Measurements from ENCODE around the gene HOOK2. TPM values are rescaled to one million over a fixed set of nuclear protein-coding genes. Genes with fewer than 3 reads are reported as not detected.

Gene HOOK2
- total RNA-seq, 1 experiment from 2014 or later, result 96.3 TPM

- BruUV-seq (replicated peaks), result no TSS peak
- Histone ChIP-seq H3K36me3 (ENCODE audit: control insufficient read depth in 1 of 2, insufficient read depth in 2 of 2, low read length in 2 of 2) (peaks cover 14 to 20% of the 10 kb centered on the region in 2 experiments), H3K4me3 (replicated peaks in 1 of 2; ENCODE audit: low read depth in 1 of 2, low read length in 2 of 2) (no peak overlapping the region), H3K27me3 (ENCODE audit: insufficient read depth, low read length) (no peaks in the 10 kb centered on the region), H3K9me2 (ENCODE audit: insufficient read depth) (no peaks in the 10 kb centered on the region), H3K27ac (ENCODE audit: low read depth, low read length) (no peak overlapping the region), H3K9me3 (ENCODE audit: control insufficient read depth in 1 of 2, insufficient read depth in 1 of 2, low read depth in 1 of 2, low read length in 2 of 2) (no peaks in the 10 kb centered on the region), H4K20me1 (ENCODE audit: insufficient read depth) (no peaks in the 10 kb centered on the region), H3K4me2 (ENCODE audit: low read length) (no peak overlapping the region), H2AFZ (ENCODE audit: low read depth, low read length, poor library complexity, severe bottlenecking) (no peak overlapping the region), H3K79me2 (ENCODE audit: insufficient read depth, low read length) (no peaks in the 10 kb centered on the region), H3K4me1 (ENCODE audit: control insufficient read depth in 1 of 2, insufficient read depth in 2 of 2, low read length in 2 of 2) (peaks cover 5 to 16% of the 10 kb centered on the region in 2 experiments; a peak in 3 of 4 replicates), H3K9ac (ENCODE audit: low read length) (no peak overlapping the region)
- DNase-seq (ENCODE audit: low read depth, low spot score), result no peak
- POLR2A ChIA-PET, result interaction anchor here (5.4 kb wide), 1 partner anchor 27 kb away, joined by 98 read pairs; the partner anchor contains the start of gene JUNB
- CTCF ChIA-PET, result interaction anchor here (1.2 to 4.5 kb wide), 5 partner anchors 9 to 80 kb away, joined by 4 to 123 read pairs (median 47); partner anchors contain the start of gene HOOK2
- intact Hi-C loops (cut with micrococcal nuclease), result no loop called here
- RAD21 ChIA-PET (ENCODE audit: low non-redundant PET in 1 of 2, low total read pairs in 2 of 2, uncharacterized antibody in 2 of 2, unreplicated experiment in 2 of 2), result interaction anchor here in 1 of 2 experiments (1.7 kb wide), 1 partner anchor 10 kb away, joined by 3 read pairs; no protein-coding TSS in a partner anchor
- ATAC-seq, result no peak
- no peak for TF ChIP-seq SP1 (IDR thresholded peaks at IDR 0.05; ENCODE audit: low read depth)
- TF ChIP-seq FOSL1 (IDR thresholded peaks at IDR 0.05; ENCODE audit: low read depth), result no peak
- TF ChIP-seq ELF1 (IDR thresholded peaks at IDR 0.05; ENCODE audit: borderline replicate concordance, low read depth), result no peak
- TF ChIP-seq TCF7L2 (IDR thresholded peaks at IDR 0.05; ENCODE audit: borderline replicate concordance, extremely low read depth, insufficient read depth, insufficient read length), result no peak
- TF ChIP-seq POLR2AphosphoS5 (IDR thresholded peaks at IDR 0.05; ENCODE audit: low read depth, low read length), result no peak
- TF ChIP-seq YY1 (IDR thresholded peaks at IDR 0.05; ENCODE audit: extremely low read depth, insufficient replicate concordance, low read depth, low read length), result no peak
- no peak for TF ChIP-seq ZFX (IDR thresholded peaks at IDR 0.05)
- no peak for TF ChIP-seq SRF (IDR thresholded peaks at IDR 0.05; ENCODE audit: low read depth)
- TF ChIP-seq EGR1 (IDR thresholded peaks at IDR 0.05; ENCODE audit: low read depth), result no peak
- no peak for TF ChIP-seq ATF3 (IDR thresholded peaks at IDR 0.05)
- TF ChIP-seq REST (IDR thresholded peaks at IDR 0.05; ENCODE audit: low read depth), result no peak
- TF ChIP-seq CBX3 (IDR thresholded peaks at IDR 0.05; ENCODE audit: low read depth), result no peak
- no peak for TF ChIP-seq ZNF274 (IDR thresholded peaks at IDR 0.05; ENCODE audit: low read depth, low read length)
- no peak for TF ChIP-seq SIN3A (IDR thresholded peaks at IDR 0.05; ENCODE audit: low read depth)
- TF ChIP-seq CTCF (IDR thresholded peaks at IDR 0.05 in 2 of 3, conservative IDR thresholded peaks at IDR 0.05 in 1 of 3; ENCODE audit: borderline replicate concordance in 1 of 3, insufficient read depth in 1 of 3, low read depth in 2 of 3, low read length in 2 of 3), result no peak
- TF ChIP-seq RAD21 (IDR thresholded peaks at IDR 0.05; ENCODE audit: low read depth), result no peak
- no peak for TF ChIP-seq ZBTB33 (IDR thresholded peaks at IDR 0.05; ENCODE audit: extremely low read depth, insufficient replicate concordance, low read length)
- no peak for TF ChIP-seq JUND (IDR thresholded peaks at IDR 0.05)
Measured at GRCh38 chr19:12767150-12767549, 8.2 kb downstream of the HOOK2 start.

Measured in HCT116 (cell line).